GM19395 (cell line): ENCODE data around the gene NKD1.

Experiments used
- ATAC-seq: cut with Tn5 transposase; IDR thresholded peaks from one replicate; pipeline ENCODE4 v1.9.1; 2021; ENCODE audit warnings: mild to moderate bottlenecking, moderate library complexity; ENCODE audit not compliant: unreplicated experiment

Gene NKD1

GRCh38 chr16:50557046-50557445, 8.8 kb downstream of the NKD1 start:
- no peak for ATAC-seq

- ATAC-seq: no peak
Measured at GRCh38 chr16:50558913-50559312, 10.7 kb downstream of the NKD1 start.

- no peak for ATAC-seq
Measured at GRCh38 chr16:50559342-50559741, 11.1 kb downstream of the NKD1 start.

- no peak for ATAC-seq
Measured at GRCh38 chr16:50559804-50560514, 11.8 kb downstream of the NKD1 start.

- ATAC-seq: no peak
Measured at GRCh38 chr16:50560903-50561863, 13.0 kb downstream of the NKD1 start.

- ATAC-seq: no peak
Measured at GRCh38 chr16:50562657-50563056, 14.5 kb downstream of the NKD1 start.

GRCh38 chr16:50563989-50564388, 15.8 kb downstream of the NKD1 start:
- no peak for ATAC-seq

- ATAC-seq: no peak
Measured at GRCh38 chr16:50565428-50565827, 17.2 kb downstream of the NKD1 start.

GRCh38 chr16:50566014-50566962, 18.1 kb downstream of the NKD1 start:
- ATAC-seq: no peak

- ATAC-seq: no peak
Measured at GRCh38 chr16:50567651-50568050, 19.5 kb downstream of the NKD1 start.

- no peak for ATAC-seq
Measured at GRCh38 chr16:50568187-50568815, 20.1 kb downstream of the NKD1 start.

- no peak for ATAC-seq
Measured at GRCh38 chr16:50570354-50570753, 22.2 kb downstream of the NKD1 start.

GRCh38 chr16:50570808-50571598, 22.8 kb downstream of the NKD1 start:
- no peak for ATAC-seq

- no peak for ATAC-seq
Measured at GRCh38 chr16:50571786-50572185, 23.6 kb downstream of the NKD1 start.

GRCh38 chr16:50572700-50573099, 24.5 kb downstream of the NKD1 start:
- no peak for ATAC-seq

GRCh38 chr16:50573279-50573678, 25.1 kb downstream of the NKD1 start:
- no peak for ATAC-seq

GRCh38 chr16:50573947-50574744, 25.9 kb downstream of the NKD1 start:
- no peak for ATAC-seq

GRCh38 chr16:50574745-50575136, 26.5 kb downstream of the NKD1 start:
- no peak for ATAC-seq

GRCh38 chr16:50575743-50576142, 27.5 kb downstream of the NKD1 start:
- ATAC-seq: no peak
